ENCODE results near the gene LUZP2. TPM values are rescaled to one million over a fixed set of nuclear protein-coding genes. Genes with fewer than 3 reads are reported as not detected.

The LUZP2 gene
- total RNA-seq, 3 donors from 2014 or later = 0.96 to 5.0 (median 2.9) TPM

DNA sequence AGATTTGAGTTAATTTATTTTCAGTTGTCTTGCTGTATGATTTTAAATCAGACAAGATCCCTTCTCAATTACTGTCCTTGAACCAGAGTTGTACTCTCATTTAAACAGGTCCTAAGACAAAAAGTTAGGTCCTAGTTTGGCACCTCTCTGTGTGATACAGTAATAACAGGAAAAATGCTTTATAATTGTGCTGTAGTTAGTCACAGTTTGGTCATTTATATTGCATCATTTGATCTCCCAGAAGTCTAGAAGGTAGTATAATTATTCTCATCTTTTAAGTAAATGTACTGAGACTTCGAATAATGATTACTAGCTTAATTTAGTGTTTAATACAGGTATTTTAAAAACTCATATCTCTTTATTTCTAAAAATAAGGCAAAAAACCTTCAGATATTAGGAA lies 18.1 kb upstream of the LUZP2 start:
- TF ChIP-seq, protein P1, sequence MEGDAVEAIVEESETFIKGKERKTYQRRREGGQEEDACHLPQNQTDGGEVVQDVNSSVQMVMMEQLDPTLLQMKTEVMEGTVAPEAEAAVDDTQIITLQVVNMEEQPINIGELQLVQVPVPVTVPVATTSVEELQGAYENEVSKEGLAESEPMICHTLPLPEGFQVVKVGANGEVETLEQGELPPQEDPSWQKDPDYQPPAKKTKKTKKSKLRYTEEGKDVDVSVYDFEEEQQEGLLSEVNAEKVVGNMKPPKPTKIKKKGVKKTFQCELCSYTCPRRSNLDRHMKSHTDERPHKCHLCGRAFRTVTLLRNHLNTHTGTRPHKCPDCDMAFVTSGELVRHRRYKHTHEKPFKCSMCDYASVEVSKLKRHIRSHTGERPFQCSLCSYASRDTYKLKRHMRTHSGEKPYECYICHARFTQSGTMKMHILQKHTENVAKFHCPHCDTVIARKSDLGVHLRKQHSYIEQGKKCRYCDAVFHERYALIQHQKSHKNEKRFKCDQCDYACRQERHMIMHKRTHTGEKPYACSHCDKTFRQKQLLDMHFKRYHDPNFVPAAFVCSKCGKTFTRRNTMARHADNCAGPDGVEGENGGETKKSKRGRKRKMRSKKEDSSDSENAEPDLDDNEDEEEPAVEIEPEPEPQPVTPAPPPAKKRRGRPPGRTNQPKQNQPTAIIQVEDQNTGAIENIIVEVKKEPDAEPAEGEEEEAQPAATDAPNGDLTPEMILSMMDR (IDR thresholded peaks at IDR 0.05) = no peak
- TF ChIP-seq POLR2A (IDR thresholded peaks at IDR 0.05) (no peak), POLR2AphosphoS5 (IDR thresholded peaks at IDR 0.05) (no peak)

DNA sequence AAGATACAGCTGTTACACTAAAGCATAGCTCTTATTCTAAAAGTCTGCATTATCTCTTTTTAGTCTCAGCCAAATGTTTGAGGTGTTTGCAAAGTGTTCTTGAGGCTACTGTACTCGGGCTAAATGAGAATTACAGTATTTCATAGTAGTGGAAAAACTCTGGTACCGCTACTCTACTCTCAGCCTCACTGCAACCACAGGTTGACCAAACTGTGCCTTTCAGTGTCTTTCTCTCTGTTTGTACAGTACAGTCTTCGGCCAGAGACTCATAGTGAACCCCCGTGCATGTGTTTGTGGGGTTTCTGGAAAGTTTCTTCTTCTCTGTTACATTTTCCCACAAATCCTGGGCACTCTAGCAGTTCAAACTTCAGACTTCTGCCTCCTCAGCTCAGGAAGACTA lies 7.4 kb upstream of the LUZP2 start:
- peaks cover 4% of the 10 kb centered on the region for H3K36me3 ChIP-seq
- no peak for DNase-seq (ENCODE audit: low spot score in 2 of 2)
- H3K27ac ChIP-seq = no peak overlapping the region
- H3K9me3 ChIP-seq = no peaks in the 10 kb centered on the region
- no peaks in the 10 kb centered on the region for H3K27me3 ChIP-seq
- H3K4me1 ChIP-seq = no peaks in the 10 kb centered on the region
- no peak overlapping the region for H3K4me3 ChIP-seq
- TF ChIP-seq POLR2A (IDR thresholded peaks at IDR 0.05) (no peak), POLR2AphosphoS5 (IDR thresholded peaks at IDR 0.05) (no peak)
- TF ChIP-seq, protein P1 (IDR thresholded peaks at IDR 0.05) = no peak
- intact Hi-C loops (cut with DNase I; ENCODE audit: low total_unique reads) = no loop called here

More for the DNA sequence above, 18.1 kb upstream of the LUZP2 start:
- Histone ChIP-seq H3K4me1 (no peaks in the 10 kb centered on the region), H3K27me3 (no peaks in the 10 kb centered on the region), H3K27ac (no peak overlapping the region), H3K36me3 (no peaks in the 10 kb centered on the region), H3K4me3 (no peak overlapping the region), H3K9me3 (peaks cover 6 to 10% of the 10 kb centered on the region in 2 donors)
- intact Hi-C loops (cut with DNase I; ENCODE audit: low total_unique reads) = no loop called here
- no peak for DNase-seq (ENCODE audit: low spot score in 2 of 2)

DNA sequence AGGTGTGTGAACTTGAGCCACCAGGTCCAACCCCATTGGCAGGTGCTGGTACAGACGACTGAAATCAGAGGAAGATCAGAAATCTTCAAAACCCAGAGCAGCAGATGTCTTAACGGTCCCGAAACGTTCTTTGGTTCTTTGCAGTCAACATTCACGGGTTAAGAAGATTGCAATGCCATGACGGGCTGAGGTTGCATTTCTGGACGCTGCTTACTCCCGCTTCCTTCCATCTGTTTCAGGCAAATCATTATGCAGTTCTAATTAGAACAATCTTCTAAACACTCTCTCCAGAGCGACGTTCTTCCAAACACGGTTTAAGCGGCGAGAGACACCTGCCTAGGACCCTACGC lies 492 bp upstream of the LUZP2 start:
- Histone ChIP-seq H3K9me3 (no peaks in the 10 kb centered on the region), H3K36me3 (peaks cover 3% of the 10 kb centered on the region), H3K27ac (peak overlapping the region in 1 of 2 donors; percentile 38), H3K4me3 (peak overlapping the region; percentile 41 to 71 (median 52)), H3K27me3 (peaks cover 0 to 19% of the 10 kb centered on the region in 2 donors), H3K4me1 (no peaks in the 10 kb centered on the region)
- no peak for DNase-seq (ENCODE audit: low spot score in 2 of 2)
- no peak for TF ChIP-seq POLR2A (IDR thresholded peaks at IDR 0.05)
- TF ChIP-seq, protein P1 (IDR thresholded peaks at IDR 0.05) = no peak
- no peak for TF ChIP-seq POLR2AphosphoS5 (IDR thresholded peaks at IDR 0.05)
- intact Hi-C loops (cut with DNase I; ENCODE audit: low total_unique reads) = no loop called here

DNA sequence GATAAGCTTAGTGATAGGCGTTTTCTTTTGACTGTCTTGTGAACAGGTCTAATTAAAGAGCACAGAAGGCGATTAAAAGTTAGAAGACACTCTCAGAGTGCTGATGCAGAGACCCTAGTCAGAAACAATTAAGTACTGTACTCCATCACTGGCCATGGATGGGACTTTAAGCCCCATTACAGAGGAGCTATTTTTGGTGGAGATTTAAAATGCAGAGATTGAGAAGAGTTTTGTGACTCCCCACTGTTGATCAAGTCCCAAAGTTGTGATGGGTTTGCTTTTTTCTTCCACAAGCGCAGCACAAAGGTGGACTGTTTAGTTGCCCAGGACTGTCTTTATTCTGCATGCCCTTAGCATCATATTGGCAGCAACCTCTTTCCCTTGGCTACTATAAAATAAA lies 978 bp downstream of the LUZP2 start:
- H3K36me3 ChIP-seq = no peaks in the 10 kb centered on the region
- intact Hi-C loops (cut with DNase I; ENCODE audit: low total_unique reads) = no loop called here

DNA sequence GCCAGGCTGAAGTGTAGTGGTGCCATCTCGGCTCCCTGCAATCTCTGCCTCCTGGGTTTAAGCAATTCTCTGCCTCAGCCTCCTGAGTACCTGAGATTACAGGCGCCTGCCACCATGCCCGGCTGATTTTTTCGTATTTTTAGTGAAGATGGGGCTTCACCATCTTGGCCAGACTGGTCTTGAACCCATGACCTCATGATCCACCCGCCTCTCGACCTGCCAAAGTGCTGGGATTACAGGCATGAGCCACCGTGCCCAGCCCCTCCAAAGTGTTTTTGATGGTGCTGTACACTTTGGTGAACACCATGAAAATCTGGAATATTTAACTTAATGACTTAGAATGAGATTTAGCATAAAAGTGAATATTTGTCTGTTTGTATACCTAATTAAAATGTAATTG lies 5.6 kb downstream of the LUZP2 start:
- Histone ChIP-seq H3K4me3 (no peak overlapping the region), H3K27me3 (peaks cover 0 to 6% of the 10 kb centered on the region in 2 donors), H3K36me3 (no peaks in the 10 kb centered on the region), H3K4me1 (no peaks in the 10 kb centered on the region), H3K9me3 (no peaks in the 10 kb centered on the region), H3K27ac (no peak overlapping the region)
- DNase-seq (ENCODE audit: low spot score in 2 of 2) = no peak
- TF ChIP-seq POLR2A (IDR thresholded peaks at IDR 0.05) = no peak
- TF ChIP-seq, protein P1 (IDR thresholded peaks at IDR 0.05) = no peak
- TF ChIP-seq POLR2AphosphoS5 (IDR thresholded peaks at IDR 0.05) = no peak
- intact Hi-C loops (cut with DNase I; ENCODE audit: low total_unique reads) = no loop called here

More for the DNA sequence above, 978 bp downstream of the LUZP2 start:
- Histone ChIP-seq H3K27me3 (peaks cover 0 to 19% of the 10 kb centered on the region in 2 donors), H3K4me3 (peak overlapping the region in 2 of 3 donors; percentile 52 to 71), H3K4me1 (no peaks in the 10 kb centered on the region), H3K27ac (no peak overlapping the region), H3K9me3 (no peaks in the 10 kb centered on the region)
- TF ChIP-seq, protein P1 (IDR thresholded peaks at IDR 0.05) = no peak
- TF ChIP-seq POLR2A (IDR thresholded peaks at IDR 0.05) (no peak), POLR2AphosphoS5 (IDR thresholded peaks at IDR 0.05) (no peak)
- no peak for DNase-seq (ENCODE audit: low spot score in 2 of 2)
